DND-41 (cell line): ENCODE results near the gene TRAF3IP1.

Experiments used
- ATAC-seq: fragments of 200-7000 bp; cut with Tn5 transposase; 3 replicates; pipeline ENCODE4 v1.9.1; 2021; ENCODE audit warnings: low read depth; ENCODE audit not compliant: insufficient read depth
- DNase-seq: peaks from one replicate; pipeline ENCODE4 v3.0.0-alpha.2; 2020
- H2AFZ ChIP-seq: 2 replicates; pipeline ENCODE4 v1.6.0; 2012; ENCODE audit warnings: low read depth, low read length
- H3K27ac ChIP-seq: 2 replicates; pipeline ENCODE4 v1.5.1; 2012; ENCODE audit warnings: low read length, inconsistent platforms
- H3K27me3 ChIP-seq: fragments of 200-600 bp; sonication (generic); 2 replicates; pipeline ENCODE4 v1.6.0; 2012; ENCODE audit warnings: low read length, mild to moderate bottlenecking, inconsistent platforms; ENCODE audit not compliant: insufficient read depth, poor library complexity
- H3K36me3 ChIP-seq: 2 replicates; pipeline ENCODE4 v1.5.1; 2012; ENCODE audit warnings: low read length, inconsistent platforms; ENCODE audit not compliant: insufficient read depth
- H3K4me1 ChIP-seq: 2 replicates; pipeline ENCODE4 v1.5.1; 2012; ENCODE audit warnings: mild to moderate bottlenecking, low read length; ENCODE audit not compliant: insufficient read depth
- H3K4me2 ChIP-seq: 2 replicates; pipeline ENCODE4 v1.6.0; 2012; ENCODE audit warnings: mild to moderate bottlenecking, moderate library complexity, low read length, inconsistent platforms; ENCODE audit not compliant: insufficient read depth
- H3K4me3 ChIP-seq, 2 experiments: fragments of 200-600 bp in 1 of 2; shearing (Covaris generic) in 1 of 2; 2 replicates each; pipeline ENCODE4 v1.5.1; 2012 to 2016; ENCODE audit warnings: inconsistent platforms in 2 of 2, low read length in 2 of 2, mild to moderate bottlenecking in 2 of 2, low read depth in 1 of 2, moderate library complexity in 1 of 2
- H3K79me2 ChIP-seq: 2 replicates; pipeline ENCODE4 v1.6.0; 2012; ENCODE audit warnings: low read length, inconsistent platforms; ENCODE audit not compliant: insufficient read depth
- H3K9ac ChIP-seq: 2 replicates; pipeline ENCODE4 v1.6.0; 2012; ENCODE audit warnings: low read depth, mild to moderate bottlenecking, inconsistent platforms, low read length, moderate library complexity
- H3K9me3 ChIP-seq: 2 replicates; pipeline ENCODE4 v1.5.1; 2012; ENCODE audit warnings: low read length, moderate library complexity, mild to moderate bottlenecking, inconsistent platforms; ENCODE audit not compliant: insufficient read depth, severe bottlenecking
- H4K20me1 ChIP-seq: 2 replicates; pipeline ENCODE4 v1.6.0; 2012; ENCODE audit warnings: low read length; ENCODE audit not compliant: insufficient read depth
- CTCF ChIP-seq: IDR thresholded peaks from 2 replicates; pipeline ENCODE4 v1.5.1; 2012; ENCODE audit warnings: borderline replicate concordance, low read length, moderate library complexity, mild to moderate bottlenecking; ENCODE audit not compliant: poor library complexity, severe bottlenecking; ENCODE audit errors: extremely low read depth
- EZH2 ChIP-seq: IDR thresholded peaks from 3 replicates; pipeline ENCODE4 v1.6.1; 2012; ENCODE audit warnings: borderline replicate concordance, low read depth, mild to moderate bottlenecking, moderate library complexity, low read length, inconsistent platforms; ENCODE audit not compliant: severe bottlenecking

Gene TRAF3IP1

GRCh38 chr2:238446371-238446770, 126.1 kb downstream of the TRAF3IP1 start:
- no peak overlapping the region for H2AFZ ChIP-seq
- peaks cover 41% of the 10 kb centered on the region for H3K79me2 ChIP-seq
- TF ChIP-seq EZH2 (no peak), CTCF (no peak)
- H3K9ac ChIP-seq: no peak overlapping the region
- no peaks in the 10 kb centered on the region for H3K9me3 ChIP-seq
- peaks cover 47% of the 10 kb centered on the region for H4K20me1 ChIP-seq
- ATAC-seq: no peak
- DNase-seq: no peak
- H3K36me3 ChIP-seq: peaks cover 85% of the 10 kb centered on the region
- H3K27me3 ChIP-seq: no peaks in the 10 kb centered on the region
- no peaks in the 10 kb centered on the region for H3K4me1 ChIP-seq
- no peak overlapping the region for H3K27ac ChIP-seq
- no peak overlapping the region for H3K4me3 ChIP-seq
- no peak overlapping the region for H3K4me2 ChIP-seq

DNA sequence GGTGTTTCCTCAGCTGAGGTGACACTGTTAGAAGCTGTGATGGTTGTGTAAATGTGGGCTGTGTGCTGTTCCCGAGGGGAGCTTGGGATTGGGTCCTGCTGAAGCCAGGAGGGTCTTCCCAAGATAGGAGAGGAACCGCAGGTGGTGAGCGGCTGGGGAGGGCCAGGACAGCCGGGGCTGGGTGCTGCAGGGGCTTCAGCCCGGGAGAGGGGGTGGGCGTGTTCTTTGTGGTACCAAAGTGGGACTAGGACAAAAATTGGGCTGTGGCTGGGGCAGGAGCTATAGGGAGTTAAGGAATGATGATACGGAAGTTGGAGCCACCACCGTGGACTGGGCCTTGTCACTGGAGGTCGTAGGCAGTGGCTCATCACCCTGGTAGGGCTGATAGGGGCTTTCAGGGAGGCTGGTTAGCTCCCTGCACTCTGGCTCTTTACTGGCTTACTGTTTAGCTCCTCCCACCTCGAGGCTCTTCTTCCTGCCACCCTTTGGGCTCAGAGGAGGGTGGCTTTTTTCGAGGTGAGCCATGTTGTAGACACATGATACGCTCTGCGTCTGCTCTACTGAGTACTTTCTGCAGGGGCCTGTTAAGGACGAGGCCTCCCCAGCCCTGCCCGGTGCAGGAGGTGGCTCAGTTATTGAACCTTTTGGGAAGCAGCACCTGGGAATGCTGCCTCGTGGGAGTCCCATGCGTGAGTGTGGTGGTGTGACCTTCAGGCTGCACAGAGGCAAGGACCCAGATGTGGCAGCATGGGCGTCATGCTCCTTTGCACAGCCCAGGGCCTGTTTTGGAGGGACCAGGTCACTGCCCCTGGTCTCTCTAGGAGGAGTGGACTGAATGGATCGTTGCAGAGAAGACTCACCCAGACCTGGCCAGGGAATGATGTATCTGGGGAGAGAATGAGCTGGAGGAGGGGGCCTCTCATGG, 128.0 kb downstream of the TRAF3IP1 start:
- H3K36me3 ChIP-seq: peaks cover 88% of the 10 kb centered on the region

GRCh38 chr2:238449241-238449640, 128.9 kb downstream of the TRAF3IP1 start:
- Histone ChIP-seq H3K4me3 (no peak overlapping the region), H3K4me1 (no peaks in the 10 kb centered on the region), H3K36me3 (peaks cover 78% of the 10 kb centered on the region), H3K9ac (no peak overlapping the region), H4K20me1 (peaks cover 33% of the 10 kb centered on the region), H3K4me2 (no peak overlapping the region), H3K27me3 (no peaks in the 10 kb centered on the region), H3K79me2 (peaks cover 13% of the 10 kb centered on the region), H3K9me3 (no peaks in the 10 kb centered on the region), H3K27ac (no peak overlapping the region), H2AFZ (no peak overlapping the region)
- no peak for ATAC-seq
- no peak for DNase-seq
- TF ChIP-seq EZH2 (no peak), CTCF (no peak)

More for the DNA sequence above, 128.0 kb downstream of the TRAF3IP1 start:
- H3K27me3 ChIP-seq: no peaks in the 10 kb centered on the region
- H3K4me3 ChIP-seq: no peak overlapping the region
- H3K27ac ChIP-seq: no peak overlapping the region
- no peak for TF ChIP-seq CTCF
- no peak for TF ChIP-seq EZH2
- no peak overlapping the region for H2AFZ ChIP-seq
- H3K4me2 ChIP-seq: no peak overlapping the region
- H3K9ac ChIP-seq: no peak overlapping the region
- peaks cover 21% of the 10 kb centered on the region for H3K79me2 ChIP-seq
- DNase-seq: no peak
- H4K20me1 ChIP-seq: peaks cover 42% of the 10 kb centered on the region
- no peaks in the 10 kb centered on the region for H3K4me1 ChIP-seq
- no peaks in the 10 kb centered on the region for H3K9me3 ChIP-seq
- peak; percentile 63 for ATAC-seq
